Posterior vena cava (tissue), 2 donors: ENCODE data around the gene NAV2. TPM values are rescaled to one million over a fixed set of nuclear protein-coding genes. Genes with fewer than 3 reads are reported as not detected.

ENCODE experiments used
- DNase-seq: peaks from one replicate; pipeline ENCODE4 v3.0.0-alpha.2; 2020; ENCODE audit warnings: low spot score
- intact Hi-C, 2 donors: fragments of 100-400 bp; cut with DNase I; formaldehyde crosslinking; loops; one replicate each; pipeline versions ENCODE4 v1.14.1 to v1.14.2; 2022 to 2023
- total RNA-seq, 2 donors: library from RNA; stranded (reverse); fragmentation: NEBNext Ultra II Directional; extraction: Animal tissue kit (Norgen Biotek cat#: 25700); gene quantifications; one replicate each; pipeline ENCODE4 v1.2.1, GENCODE V29; 2021
- donor health status: DM: yes; HTN: yes; CAD: no.
- donor health status: DM: yes; HTN: yes; CAD: no.

Gene NAV2
- total RNA-seq, 2 donors from 2014 or later: 69.2 to 108 TPM

GRCh38 chr11:20024172-20024935 is 311.7 kb downstream of the NAV2 start:
- intact Hi-C loops: no loop called here
- DNase-seq: no peak

GRCh38 chr11:20025332-20025840 is 312.7 kb downstream of the NAV2 start:
- no peak for DNase-seq
- intact Hi-C loops: no loop called here

GRCh38 chr11:20026629-20027555 is 314.3 kb downstream of the NAV2 start:
- intact Hi-C loops: no loop called here
- no peak for DNase-seq

- intact Hi-C loops: no loop called here
- DNase-seq: no peak
Measured at GRCh38 chr11:20027556-20028013, 314.9 kb downstream of the NAV2 start.

GRCh38 chr11:20029193-20029592 is 316.6 kb downstream of the NAV2 start:
- intact Hi-C loops: no loop called here
- no peak for DNase-seq

DNA sequence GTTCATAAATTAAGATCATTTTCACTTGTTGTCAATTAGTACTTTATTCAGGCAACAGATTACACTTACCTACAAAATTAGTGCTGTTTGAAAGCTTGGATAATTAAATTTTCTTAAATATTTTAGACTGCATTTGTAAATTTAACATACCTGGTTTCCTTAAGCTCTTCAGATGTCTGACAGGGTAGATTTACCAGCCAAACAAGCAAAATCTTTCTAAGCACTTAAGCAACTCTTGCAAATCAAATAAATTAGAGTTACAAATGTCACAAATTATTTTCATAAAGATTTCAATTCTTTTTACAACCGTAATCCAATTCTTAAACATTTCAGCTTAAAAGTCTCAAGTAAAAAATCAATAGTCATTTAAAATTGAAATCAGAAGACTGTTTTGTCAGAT is 317.8 kb downstream of the NAV2 start:
- intact Hi-C loops: loop anchor here in 1 of 2 donors (1.0 kb wide), 1 partner anchor 40 kb away; no protein-coding TSS in a partner anchor
- no peak for DNase-seq

GRCh38 chr11:20031155-20032001 is 318.7 kb downstream of the NAV2 start:
- DNase-seq: no peak
- intact Hi-C loops: no loop called here

GRCh38 chr11:20032127-20032526 is 319.5 kb downstream of the NAV2 start:
- intact Hi-C loops: no loop called here

GRCh38 chr11:20032577-20033260 is 320.1 kb downstream of the NAV2 start:
- DNase-seq: no peak
- intact Hi-C loops: no loop called here

More at GRCh38 chr11:20032127-20032526, 319.5 kb downstream of the NAV2 start:
- no peak for DNase-seq

DNA sequence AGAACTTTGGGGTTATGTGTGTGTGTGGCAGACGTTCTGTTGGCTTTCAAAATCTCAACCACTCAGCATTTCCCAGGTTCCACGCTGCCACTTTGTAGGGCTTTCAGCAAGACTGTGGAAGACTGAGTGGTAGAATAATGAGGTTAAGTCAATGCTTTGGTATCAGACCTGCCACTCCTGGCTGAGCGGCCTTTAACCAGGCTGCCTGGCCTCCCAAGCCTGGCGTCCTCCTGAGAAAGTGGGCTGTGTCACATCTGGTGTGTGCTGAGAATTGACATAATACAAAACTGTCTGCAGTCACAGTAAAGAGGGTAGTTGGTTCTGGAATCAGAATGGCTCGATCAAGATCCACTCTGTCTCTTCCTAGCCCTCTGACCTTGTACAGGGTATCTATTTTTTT is 321.2 kb downstream of the NAV2 start:
- intact Hi-C loops: no loop called here
- DNase-seq: no peak

- intact Hi-C loops: no loop called here
- DNase-seq: no peak
Measured at GRCh38 chr11:20034941-20035340, 322.3 kb downstream of the NAV2 start.

DNA sequence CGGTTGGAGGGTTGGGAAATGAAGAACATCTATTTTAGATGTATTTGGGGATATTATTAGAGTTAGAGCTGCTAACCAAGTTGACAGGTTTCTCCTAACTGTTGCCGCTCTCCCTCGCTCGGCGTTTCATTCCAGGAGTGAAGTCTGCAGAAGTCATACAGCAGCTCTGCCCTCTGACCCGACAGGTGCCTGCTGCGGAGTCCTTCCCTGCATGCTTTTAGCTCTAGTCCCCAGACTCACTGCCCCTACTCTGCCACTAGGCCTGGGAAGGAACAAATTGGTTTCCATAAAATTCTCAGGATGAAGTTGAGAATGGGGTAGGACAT is 322.7 kb downstream of the NAV2 start:
- intact Hi-C loops: no loop called here
- DNase-seq: no peak

DNA sequence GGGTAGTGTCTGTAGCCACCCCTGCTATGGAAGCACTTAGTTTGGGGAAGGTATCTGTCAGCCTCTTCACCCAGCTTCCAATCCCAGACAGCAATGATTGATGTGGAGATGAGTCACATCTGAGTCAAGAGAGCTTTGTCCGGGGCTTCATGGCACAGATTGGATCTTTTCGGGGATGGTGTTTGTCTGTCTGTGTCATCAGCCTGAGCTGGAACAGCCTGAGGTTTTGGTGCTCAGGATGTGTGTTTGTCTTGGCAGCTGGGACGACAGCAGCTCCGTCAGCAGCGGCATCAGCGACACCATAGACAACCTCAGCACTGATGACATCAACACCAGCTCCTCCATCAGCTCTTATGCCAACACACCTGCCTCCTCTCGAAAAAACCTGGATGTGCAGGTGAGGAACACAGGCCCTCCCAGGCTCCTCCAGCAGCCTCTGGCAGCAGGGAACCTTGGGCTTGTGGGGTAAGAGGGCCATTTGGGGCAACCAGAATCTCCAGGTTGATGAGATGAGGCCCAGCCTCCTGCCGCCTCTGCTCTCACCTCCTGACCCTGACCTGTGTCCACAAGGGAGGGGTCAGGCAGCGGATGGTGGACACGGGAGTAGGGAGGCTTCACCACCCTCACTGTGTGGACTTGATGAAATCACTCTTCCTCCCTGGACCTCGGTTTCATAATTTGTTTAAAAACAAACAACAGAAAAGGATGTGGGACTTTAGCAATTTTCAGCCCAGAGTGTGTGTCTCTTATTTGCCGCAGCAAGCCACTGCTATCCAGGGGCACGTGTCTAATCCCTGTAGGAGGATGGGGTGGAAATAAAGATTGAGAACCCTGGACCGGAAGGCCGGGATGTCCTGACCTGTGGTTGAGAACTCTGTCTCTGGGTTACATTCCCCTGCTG is 323.3 kb downstream of the NAV2 start:
- DNase-seq: no peak
- intact Hi-C loops: no loop called here

GRCh38 chr11:20036626-20037335 is 324.1 kb downstream of the NAV2 start:
- intact Hi-C loops: no loop called here
- no peak for DNase-seq

DNA sequence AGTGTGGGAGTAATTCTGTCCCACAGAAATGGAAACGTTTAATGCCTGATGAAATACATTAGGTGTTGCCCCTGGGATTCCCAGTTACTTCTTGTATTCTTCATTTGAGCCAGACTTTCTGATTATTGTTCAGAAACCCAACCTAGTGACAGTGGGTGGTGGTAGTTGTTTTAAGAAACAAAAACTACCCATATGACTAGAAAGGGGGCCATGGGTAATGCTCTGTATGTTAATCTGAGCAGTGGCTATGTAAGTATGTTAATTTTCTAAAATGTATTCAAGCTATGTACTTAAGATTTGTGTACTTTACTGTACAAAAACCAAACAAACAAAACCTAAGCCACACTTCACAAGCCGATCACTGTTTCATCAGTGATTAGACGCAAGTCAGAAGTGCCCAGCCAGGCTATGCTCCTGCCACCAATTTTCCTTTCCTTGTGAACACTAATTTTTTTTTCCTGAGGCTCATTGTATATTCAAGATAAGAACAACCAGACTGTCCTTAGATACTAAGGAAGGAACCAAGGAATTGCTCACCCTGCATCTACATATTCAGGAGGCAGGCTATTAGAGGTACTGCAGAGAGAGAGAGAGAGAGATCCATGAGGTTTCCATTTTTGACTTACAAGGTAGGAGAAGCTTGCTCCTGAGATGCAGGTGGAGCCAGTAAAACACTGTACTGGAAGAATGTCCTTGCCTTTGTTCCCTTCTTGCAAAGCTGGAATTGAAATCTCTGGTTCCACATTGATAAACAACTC is 324.9 kb downstream of the NAV2 start:
- DNase-seq: no peak
- intact Hi-C loops: no loop called here

DNA sequence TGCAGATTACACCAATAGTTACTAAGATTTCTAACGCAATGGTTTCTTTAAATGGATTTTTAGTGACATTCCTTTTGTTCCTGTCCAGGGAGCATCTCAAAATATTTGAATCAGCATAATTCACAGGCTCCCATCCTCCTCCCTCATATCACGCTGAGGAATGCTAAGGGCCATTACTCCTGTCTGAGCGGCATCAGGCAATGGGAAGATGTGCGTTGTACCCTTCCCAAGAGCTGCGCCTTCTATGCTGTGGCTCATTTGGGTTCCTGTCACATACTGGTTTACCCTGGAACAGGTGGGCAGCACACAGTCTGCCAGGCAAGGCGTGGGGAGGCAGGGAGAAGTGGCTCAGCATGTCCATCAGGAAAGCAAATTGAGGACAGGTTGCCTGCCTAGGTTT is 325.8 kb downstream of the NAV2 start:
- intact Hi-C loops: no loop called here
- DNase-seq: no peak

- intact Hi-C loops: no loop called here
- DNase-seq: no peak
Measured at GRCh38 chr11:20038972-20039371, 326.3 kb downstream of the NAV2 start.
